Caco-2 (cell line): Measurements from ENCODE around the gene BCKDK. TPM values are rescaled to one million over a fixed set of nuclear protein-coding genes. Genes with fewer than 3 reads are reported as not detected.
A peak's percentile ranks its signal among the peaks of the same experiment; 100 is the strongest.
"Not testable (repeated sequence)": the region's sequence is repeated elsewhere in the genome, so short reads cannot be mapped to it uniquely, and the experiment has no call there.

Experiments
- BruUV-seq: library from RNA; stranded (reverse); fragments of 400-500 nt; replicated peaks from 2 replicates; lab custom pipeline; 2021; lab: Mats Ljungman, UMichigan
- CTCF ChIA-PET: fragments of 300-600 bp; sonication (Branson Sonifier 250); formaldehyde crosslinking; loops from one replicate; lab custom pipeline; 2022; ENCODE audit warnings: antibody characterized with exemption; lab: Charles Lee
- POLR2A ChIA-PET: fragments of 300-600 bp; sonication (Branson Sonifier 250); formaldehyde crosslinking; loops from one replicate; lab custom pipeline; 2022; ENCODE audit warnings: antibody characterized with exemption; lab: Charles Lee
- DNase-seq, 2 experiments: peaks; one replicate each; pipeline versions ENCODE4 v3.0.0 to v3.0.0-alpha.2; 2020 to 2022
- H3K27me3 ChIP-seq: replicated peaks from 2 replicates; pipeline ENCODE4 v1.6.0; 2011; ENCODE audit warnings: low read length; ENCODE audit not compliant: control insufficient read depth, insufficient read depth
- H3K36me3 ChIP-seq: 2 replicates; pipeline ENCODE4 v1.5.1; 2011; ENCODE audit warnings: low read length; ENCODE audit not compliant: control insufficient read depth, insufficient read depth
- H3K4me1 ChIP-seq: fragments of 250-450 bp; sonication (Bioruptor Pico); 2 replicates; pipeline ENCODE4 v1.5.1; 2020; ENCODE audit warnings: mild to moderate bottlenecking
- H3K4me3 ChIP-seq: 2 replicates; pipeline ENCODE4 v1.5.1; 2011; ENCODE audit warnings: low read depth, mild to moderate bottlenecking, control low read depth, low read length
- H3K9me3 ChIP-seq: fragments of 250-450 bp; sonication (Bioruptor Pico); 2 replicates; pipeline ENCODE4 v1.5.1; 2020; ENCODE audit warnings: mild to moderate bottlenecking, moderate library complexity
- H3K27ac Mint-ChIP-seq: one replicate; pipeline ENCODE4 v1.8.0; 2022; ENCODE audit warnings: mixed read lengths; ENCODE audit not compliant: unreplicated experiment
- H3K27me3 Mint-ChIP-seq: one replicate; pipeline ENCODE4 v1.8.0; 2022; ENCODE audit warnings: mixed read lengths; ENCODE audit not compliant: insufficient read depth, unreplicated experiment
- H3K36me3 Mint-ChIP-seq: one replicate; pipeline ENCODE4 v1.8.0; 2022; ENCODE audit warnings: mild to moderate bottlenecking, mixed read lengths; ENCODE audit not compliant: insufficient read depth, unreplicated experiment
- H3K4me1 Mint-ChIP-seq: one replicate; pipeline ENCODE4 v1.8.0; 2022; ENCODE audit warnings: low read depth, mixed read lengths; ENCODE audit not compliant: unreplicated experiment
- H3K4me3 Mint-ChIP-seq: one replicate; pipeline ENCODE4 v1.8.0; 2022; ENCODE audit warnings: mild to moderate bottlenecking, moderate library complexity, mixed read lengths; ENCODE audit not compliant: unreplicated experiment
- H3K9me3 Mint-ChIP-seq: one replicate; pipeline ENCODE4 v1.8.0; 2022; ENCODE audit warnings: mixed read lengths; ENCODE audit not compliant: unreplicated experiment
- CTCF ChIP-seq, 2 experiments: fragments of 200-600 bp in 1 of 2; IDR thresholded peaks; 1 replicate in 1 of 2; 2 replicates in 1 of 2; pipeline versions ENCODE4 v1.5.1 to v1.8.0; 2011 to 2022; ENCODE audit warnings: antibody characterized with exemption in 1 of 2, control low read depth in 1 of 2, inconsistent platforms in 1 of 2, low read depth in 1 of 2, low read length in 1 of 2, mild to moderate bottlenecking in 1 of 2, moderate library complexity in 1 of 2; ENCODE audit not compliant: insufficient read depth in 1 of 2, severe bottlenecking in 1 of 2, unreplicated experiment in 1 of 2
- intact Hi-C: fragments of 100-400 bp; cut with micrococcal nuclease; formaldehyde crosslinking; loops from one replicate; pipeline ENCODE4 v1.10.0; 2022; ENCODE audit not compliant: unreplicated experiment
- total RNA-seq: library from RNA; stranded (reverse); gene quantifications from 2 replicates; pipeline ENCODE4 v1.2.3, GENCODE V29; 2022

The BCKDK gene
- total RNA-seq, 1 experiment from 2014 or later = 34.1 TPM

- Mint-ChIP-seq H3K27ac (peak overlapping the region; percentile 90), H3K27me3 (no peaks in the 10 kb centered on the region), H3K36me3 (peaks cover 42% of the 10 kb centered on the region), H3K4me3 (peak overlapping the region; percentile 49), H3K9me3 (no peaks in the 10 kb centered on the region), H3K4me1 (peaks cover 32% of the 10 kb centered on the region)
- ChIA-PET CTCF (interaction anchor here (0.6 kb wide), 1 partner anchor 51 kb away, joined by 3 read pairs; no protein-coding TSS in a partner anchor), POLR2A (interaction anchor here (1.6 kb wide), 1 partner anchor 21 kb away, joined by 18 read pairs; the partner anchor contains the start of gene KAT8)
- TSS peak; percentile 64 for BruUV-seq
- TF ChIP-seq CTCF (IDR thresholded peaks at IDR 0.05; ENCODE audit: insufficient read depth in 1 of 2, low read depth in 1 of 2, low read length in 1 of 2, severe bottlenecking in 1 of 2, unreplicated experiment in 1 of 2) = no peak
- Histone ChIP-seq H3K4me3 (0 out of 2 replicates have a peak overlapping the region, but pooled peaks have one; percentile 16), H3K27me3 (no peaks in the 10 kb centered on the region), H3K4me1 (peaks cover 75% of the 10 kb centered on the region), H3K36me3 (no peaks in the 10 kb centered on the region), H3K9me3 (no peaks in the 10 kb centered on the region)
- DNase-seq = peak; percentile 88 to 92
- intact Hi-C loops = loop anchor here (10.0 kb wide), 1 partner anchor 316 kb away; the partner anchor contains the start of gene ARMC5
Observed at GRCh38 chr16:31138621-31139578, 30.7 kb downstream of the BCKDK start.

GRCh38 chr16:31141071-31141469 is 32.9 kb downstream of the BCKDK start:
- POLR2A ChIA-PET = interaction anchor here (1.4 to 2.2 kb wide), 2 partner anchors 24 to 302 kb away, joined by 4 to 61 read pairs; partner anchors contain the start of genes KAT8 and ZNF843
- peak overlapping the region; percentile 90 for H3K27ac Mint-ChIP-seq
- H3K4me1 Mint-ChIP-seq = peaks cover 24% of the 10 kb centered on the region
- H3K27me3 ChIP-seq, BruUV-seq, H3K4me3 ChIP-seq, H3K9me3 ChIP-seq, H3K36me3 ChIP-seq, H3K27me3 Mint-ChIP-seq, DNase-seq, H3K9me3 Mint-ChIP-seq: not testable (repeated sequence)
- CTCF ChIA-PET = interaction anchor here (1.1 kb wide), 1 partner anchor 47 kb away, joined by 3 read pairs; no protein-coding TSS in a partner anchor
- H3K4me3 Mint-ChIP-seq = peak overlapping the region; percentile 66
- peaks cover 30% of the 10 kb centered on the region for H3K36me3 Mint-ChIP-seq
- intact Hi-C loops = loop anchor here (5.0 kb wide), 3 partner anchors 34 to 154 kb away; partner anchors contain the start of genes BCKDK, HSD3B7 and STX4
- H3K4me1 ChIP-seq = peaks cover 66% of the 10 kb centered on the region

GRCh38 chr16:31141489-31142108 is 33.4 kb downstream of the BCKDK start:
- Mint-ChIP-seq H3K4me3 (peak overlapping the region; percentile 66), H3K9me3 (no peaks in the 10 kb centered on the region), H3K27me3 (no peaks in the 10 kb centered on the region), H3K36me3 (peaks cover 26% of the 10 kb centered on the region), H3K4me1 (peaks cover 20% of the 10 kb centered on the region), H3K27ac (peak overlapping the region; percentile 83)
- H3K27me3 ChIP-seq = no peaks in the 10 kb centered on the region
- H3K36me3 ChIP-seq = no peaks in the 10 kb centered on the region
- CTCF ChIA-PET = interaction anchor here (0.5 to 2.8 kb wide), 23 partner anchors 7 to 784 kb away, joined by 3 to 43 read pairs (median 4); partner anchors contain the start of genes FUS, HSD3B7, KAT8 and ORAI3
- peaks cover 61% of the 10 kb centered on the region for H3K4me1 ChIP-seq
- TF ChIP-seq CTCF (IDR thresholded peaks at IDR 0.05; ENCODE audit: insufficient read depth in 1 of 2, low read depth in 1 of 2, low read length in 1 of 2, severe bottlenecking in 1 of 2, unreplicated experiment in 1 of 2) = no peak
- H3K4me3 ChIP-seq = peak overlapping the region; percentile 10; the same call in 1 of the 2 replicates
- POLR2A ChIA-PET = interaction anchor here (0.5 to 2.2 kb wide), 8 partner anchors 11 to 572 kb away, joined by 3 to 61 read pairs (median 14); partner anchors contain the start of genes FUS, KAT8, ZNF646 and ZNF668
- intact Hi-C loops = loop anchor here (1.0 to 5.0 kb wide), 8 partner anchors 10 to 184 kb away; partner anchors contain the start of genes BCKDK, HSD3B7, KAT8 and SETD1A
- no peaks in the 10 kb centered on the region for H3K9me3 ChIP-seq
- DNase-seq = peak in 1 of 2 experiments; percentile 42
- BruUV-seq = TSS peak; percentile 36
